KMS-11 (cell line): ENCODE data around the gene WDR41.

Experiments used
- H2AFZ ChIP-seq: fragments of 200-600 bp; sonication (generic); 2 replicates; pipeline ENCODE4 v1.6.1; 2016; ENCODE audit warnings: antibody characterized with exemption, mixed run types, low read depth
- H3K27ac ChIP-seq: fragments of 200-600 bp; sonication (generic); 2 replicates; pipeline ENCODE4 v1.6.1; 2016; ENCODE audit warnings: mild to moderate bottlenecking, mixed run types
- H3K27me3 ChIP-seq: fragments of 200-600 bp; sonication (generic); 2 replicates; pipeline ENCODE4 v1.6.1; 2017; ENCODE audit warnings: mild to moderate bottlenecking, low read depth, mixed run types, moderate library complexity; ENCODE audit not compliant: insufficient read depth
- H3K36me3 ChIP-seq: fragments of 200-600 bp; sonication (generic); 2 replicates; pipeline ENCODE4 v1.6.1; 2017; ENCODE audit warnings: mild to moderate bottlenecking, mixed run types; ENCODE audit not compliant: insufficient read depth
- H3K4me1 ChIP-seq: fragments of 200-600 bp; sonication (generic); 2 replicates; pipeline ENCODE4 v1.6.1; 2016; ENCODE audit warnings: mild to moderate bottlenecking, low read depth, mixed run types; ENCODE audit not compliant: poor library complexity, severe bottlenecking
- H3K4me2 ChIP-seq: fragments of 200-600 bp; sonication (generic); 2 replicates; pipeline ENCODE4 v1.7.0; 2016; ENCODE audit warnings: mild to moderate bottlenecking, mixed run types
- H3K4me3 ChIP-seq: fragments of 200-600 bp; sonication (generic); IDR thresholded peaks from 2 replicates; pipeline ENCODE4 v1.6.1; 2017; ENCODE audit warnings: low read depth, low read length, mixed read lengths; ENCODE audit not compliant: insufficient read depth
- H3K79me2 ChIP-seq: fragments of 200-600 bp; sonication (generic); 2 replicates; pipeline ENCODE4 v1.6.1; 2016; ENCODE audit warnings: low read depth, mixed run types; ENCODE audit not compliant: insufficient read depth
- H3K9ac ChIP-seq: fragments of 200-600 bp; sonication (generic); 2 replicates; pipeline ENCODE4 v1.6.1; 2016; ENCODE audit warnings: mild to moderate bottlenecking, mixed run types
- H4K20me1 ChIP-seq: fragments of 200-600 bp; sonication (generic); 2 replicates; pipeline ENCODE4 v1.6.1; 2016; ENCODE audit warnings: mild to moderate bottlenecking, mixed run types; ENCODE audit not compliant: insufficient read depth
- TF ChIP-seq, protein P1 (sequence below): fragments of 200-600 bp; sonication (generic); conservative IDR thresholded peaks from 2 replicates; pipeline ENCODE4 v1.6.1; 2017; ENCODE audit warnings: low read depth, mild to moderate bottlenecking, antibody characterized with exemption, low read length, moderate library complexity, mixed read lengths

Gene WDR41

DNA sequence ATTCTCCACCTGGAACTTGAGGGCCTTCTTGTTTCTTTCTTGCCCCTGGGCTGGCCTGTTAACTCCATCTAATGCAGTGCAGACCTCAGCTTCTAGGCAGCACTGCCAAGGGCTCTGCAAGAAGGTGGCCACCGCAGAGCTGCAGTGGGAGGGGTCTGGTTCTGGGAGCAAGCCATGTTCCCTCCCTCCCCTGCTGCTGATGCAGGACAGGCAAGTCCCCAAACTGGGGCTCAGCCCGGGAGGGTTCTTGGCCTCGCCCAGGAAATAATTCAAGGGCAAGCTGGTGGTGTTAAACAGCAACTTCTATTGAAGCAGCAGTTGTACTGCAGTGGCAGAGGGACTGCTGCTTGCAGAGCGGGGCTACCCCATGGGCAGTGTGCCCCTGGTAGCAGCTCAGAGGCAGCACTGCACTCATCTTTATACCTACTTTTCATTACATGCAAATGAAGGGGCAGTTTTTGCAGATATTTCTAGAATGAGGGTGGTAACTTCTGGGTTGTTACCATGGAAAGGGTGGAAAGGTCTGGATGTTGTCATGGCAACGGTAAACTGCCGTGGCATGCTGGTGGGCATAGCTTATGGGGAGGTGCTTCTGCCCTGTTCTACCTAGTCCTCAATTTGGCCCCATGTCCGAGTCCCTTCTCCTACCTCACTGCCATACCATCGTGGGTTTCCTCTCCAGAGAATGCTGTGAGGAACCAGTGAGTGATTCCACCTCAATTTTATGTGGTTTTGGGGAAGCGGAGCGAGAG, 82.1 kb downstream of the WDR41 start:
- no peak overlapping the region for H2AFZ ChIP-seq
- H3K27me3 ChIP-seq, result no peaks in the 10 kb centered on the region
- H3K36me3 ChIP-seq, result no peaks in the 10 kb centered on the region
- TF ChIP-seq, protein P1, sequence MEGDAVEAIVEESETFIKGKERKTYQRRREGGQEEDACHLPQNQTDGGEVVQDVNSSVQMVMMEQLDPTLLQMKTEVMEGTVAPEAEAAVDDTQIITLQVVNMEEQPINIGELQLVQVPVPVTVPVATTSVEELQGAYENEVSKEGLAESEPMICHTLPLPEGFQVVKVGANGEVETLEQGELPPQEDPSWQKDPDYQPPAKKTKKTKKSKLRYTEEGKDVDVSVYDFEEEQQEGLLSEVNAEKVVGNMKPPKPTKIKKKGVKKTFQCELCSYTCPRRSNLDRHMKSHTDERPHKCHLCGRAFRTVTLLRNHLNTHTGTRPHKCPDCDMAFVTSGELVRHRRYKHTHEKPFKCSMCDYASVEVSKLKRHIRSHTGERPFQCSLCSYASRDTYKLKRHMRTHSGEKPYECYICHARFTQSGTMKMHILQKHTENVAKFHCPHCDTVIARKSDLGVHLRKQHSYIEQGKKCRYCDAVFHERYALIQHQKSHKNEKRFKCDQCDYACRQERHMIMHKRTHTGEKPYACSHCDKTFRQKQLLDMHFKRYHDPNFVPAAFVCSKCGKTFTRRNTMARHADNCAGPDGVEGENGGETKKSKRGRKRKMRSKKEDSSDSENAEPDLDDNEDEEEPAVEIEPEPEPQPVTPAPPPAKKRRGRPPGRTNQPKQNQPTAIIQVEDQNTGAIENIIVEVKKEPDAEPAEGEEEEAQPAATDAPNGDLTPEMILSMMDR, result no peak
- H3K27ac ChIP-seq, result no peak overlapping the region
- no peak overlapping the region for H3K4me3 ChIP-seq
- H3K4me2 ChIP-seq, result no peak overlapping the region
- no peaks in the 10 kb centered on the region for H3K79me2 ChIP-seq
- H4K20me1 ChIP-seq, result no peaks in the 10 kb centered on the region
- peaks cover 9% of the 10 kb centered on the region for H3K4me1 ChIP-seq
- H3K9ac ChIP-seq, result no peak overlapping the region

DNA sequence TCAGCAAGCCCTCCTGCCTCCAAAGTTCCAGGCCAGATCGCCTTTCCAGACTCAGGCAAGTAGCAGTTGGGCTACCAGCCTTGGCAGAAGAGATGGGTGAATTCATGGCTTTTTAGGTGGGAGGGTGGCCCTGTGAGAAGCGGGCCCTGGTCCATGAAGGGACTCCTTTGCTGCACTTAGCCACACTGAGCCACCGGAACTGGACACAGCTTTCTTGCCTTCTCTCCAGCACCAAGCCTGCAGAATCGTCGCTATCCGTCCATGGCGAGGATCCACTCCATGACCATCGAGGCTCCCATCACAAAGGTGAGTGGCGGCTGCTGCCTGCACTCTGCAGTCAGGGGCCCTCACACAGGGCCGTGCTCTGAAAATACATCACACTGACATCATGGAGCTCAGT, 85.0 kb downstream of the WDR41 start:
- no peak overlapping the region for H3K4me2 ChIP-seq
- no peak overlapping the region for H3K9ac ChIP-seq
- no peak overlapping the region for H3K4me3 ChIP-seq
- H3K79me2 ChIP-seq, result no peaks in the 10 kb centered on the region
- no peak overlapping the region for H2AFZ ChIP-seq
- no peaks in the 10 kb centered on the region for H3K36me3 ChIP-seq
- TF ChIP-seq, protein P1, result no peak
- H3K27ac ChIP-seq, result no peak overlapping the region
- no peaks in the 10 kb centered on the region for H3K27me3 ChIP-seq
- H4K20me1 ChIP-seq, result no peaks in the 10 kb centered on the region
- H3K4me1 ChIP-seq, result peaks cover 9% of the 10 kb centered on the region

DNA sequence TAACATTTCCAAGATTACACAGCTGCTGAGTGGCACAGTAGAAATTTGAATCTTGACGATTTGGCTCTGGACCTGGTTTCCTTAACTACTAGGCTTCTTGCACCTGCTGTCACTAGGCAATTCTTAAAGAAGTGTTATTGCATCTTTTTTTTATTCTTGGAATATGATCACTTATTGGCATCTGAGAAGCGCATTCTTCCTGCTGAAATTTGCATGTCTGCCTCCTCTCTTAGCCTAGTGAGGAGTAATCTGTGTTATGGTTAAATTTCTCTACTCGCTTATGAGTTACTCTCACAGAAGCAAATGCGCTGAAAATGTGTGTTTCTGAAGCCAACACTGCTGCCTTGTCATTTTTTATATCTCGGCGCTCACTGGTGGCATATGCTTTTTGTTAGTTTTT, 89.3 kb downstream of the WDR41 start:
- no peak overlapping the region for H2AFZ ChIP-seq
- no peak overlapping the region for H3K27ac ChIP-seq
- peaks cover 9% of the 10 kb centered on the region for H3K4me1 ChIP-seq
- no peak overlapping the region for H3K4me2 ChIP-seq
- no peaks in the 10 kb centered on the region for H3K79me2 ChIP-seq
- no peaks in the 10 kb centered on the region for H4K20me1 ChIP-seq
- TF ChIP-seq, protein P1, result no peak
- no peak overlapping the region for H3K9ac ChIP-seq
- no peak overlapping the region for H3K4me3 ChIP-seq
- no peaks in the 10 kb centered on the region for H3K27me3 ChIP-seq
- no peaks in the 10 kb centered on the region for H3K36me3 ChIP-seq

DNA sequence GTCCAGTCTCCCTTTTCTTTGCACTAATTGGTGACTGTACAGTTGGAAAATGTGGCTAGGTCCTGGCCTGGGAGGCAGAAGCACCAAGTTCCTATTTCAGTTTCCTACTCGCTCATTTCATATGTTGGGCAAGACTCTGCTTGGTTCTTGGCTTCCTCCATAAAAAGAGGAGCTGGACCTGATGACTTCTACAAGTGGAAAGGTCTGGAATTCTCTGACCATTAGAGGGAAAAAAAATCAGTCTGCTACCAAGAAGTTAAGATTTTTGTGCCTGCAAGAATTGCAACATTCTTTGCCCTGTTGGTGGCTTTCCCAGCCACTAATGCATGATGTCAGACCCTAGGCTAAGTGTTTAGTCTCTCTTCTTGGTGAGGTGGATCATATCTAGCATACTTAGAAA, 91.5 kb downstream of the WDR41 start:
- TF ChIP-seq, protein P1, result no peak
- no peak overlapping the region for H3K4me3 ChIP-seq
- H2AFZ ChIP-seq, result no peak overlapping the region
- H3K9ac ChIP-seq, result no peak overlapping the region
- H3K27me3 ChIP-seq, result no peaks in the 10 kb centered on the region
- H3K79me2 ChIP-seq, result no peaks in the 10 kb centered on the region
- no peak overlapping the region for H3K4me2 ChIP-seq
- no peaks in the 10 kb centered on the region for H4K20me1 ChIP-seq
- no peak overlapping the region for H3K27ac ChIP-seq
- H3K36me3 ChIP-seq, result no peaks in the 10 kb centered on the region
- peaks cover 15% of the 10 kb centered on the region for H3K4me1 ChIP-seq
